HEK293 (cell line): Measurements from ENCODE around the gene CLIC2.

Source experiments
- CTCF ChIA-PET: fragments of 350-600 bp; formaldehyde crosslinking; extraction: SDS; loops from one replicate; lab custom pipeline; 2021; ENCODE audit warnings: antibody characterized with exemption; lab: Yijun Ruan, JAX
- POLR2A ChIA-PET: fragments of 300-600 bp; formaldehyde crosslinking; extraction: SDS; loops from one replicate; lab custom pipeline; 2020; ENCODE audit warnings: antibody characterized with exemption, inconsistent platforms; lab: Yijun Ruan, JAX
- H3K27ac ChIP-seq: fragments of 200-500 bp; sonication (Bioruptor generic); 2 replicates; pipeline ENCODE4 v1.5.1; 2014; ENCODE audit warnings: low read depth, low read length, control low read depth, inconsistent platforms; ENCODE audit errors: extremely low read depth
- H3K36me3 ChIP-seq, 2 experiments: fragments of 200-500 bp in 1 of 2; sonication (Bioruptor generic) in 1 of 2; 1 replicate in 1 of 2; 2 replicates in 1 of 2; pipeline ENCODE4 v1.5.1; 2014 to 2017; ENCODE audit warnings: inconsistent platforms in 2 of 2, low read length in 2 of 2; ENCODE audit not compliant: control insufficient read depth in 2 of 2, insufficient read depth in 1 of 2
- H3K4me1 ChIP-seq: fragments of 200-500 bp; sonication (Bioruptor generic); 2 replicates; pipeline ENCODE4 v1.5.1; 2014; ENCODE audit warnings: mild to moderate bottlenecking, low read length, inconsistent platforms; ENCODE audit not compliant: control insufficient read depth, insufficient read depth
- H3K4me3 ChIP-seq: 2 replicates; pipeline ENCODE4 v1.5.1; 2011; ENCODE audit warnings: low read depth, mild to moderate bottlenecking, control low read depth, low read length, moderate library complexity
- H3K9me3 ChIP-seq: fragments of 200-500 bp; sonication (Bioruptor generic); 2 replicates; pipeline ENCODE4 v1.5.1; 2014; ENCODE audit warnings: low read depth, low read length, inconsistent platforms; ENCODE audit not compliant: control insufficient read depth, insufficient read depth
- EGR2 ChIP-seq: fragments of 450-650 bp; formaldehyde crosslinking; IDR thresholded peaks from 2 replicates; pipeline ENCODE4 v1.5.1; 2016; ENCODE audit warnings: low read depth, missing biosample characterization, missing genetic modification characterization
- ELK4 ChIP-seq: IDR thresholded peaks from 2 replicates; pipeline ENCODE4 v1.6.1; 2011; ENCODE audit warnings: mild to moderate bottlenecking, low read depth, low read length, borderline replicate concordance
- GLIS1 ChIP-seq: fragments of 450-650 bp; formaldehyde crosslinking; IDR thresholded peaks from 2 replicates; pipeline ENCODE4 v1.5.1; 2016; ENCODE audit warnings: missing biosample characterization, missing genetic modification characterization
- HOXD13 ChIP-seq: sonication (generic); formaldehyde crosslinking; IDR thresholded peaks from 2 replicates; pipeline ENCODE4 v1.8.0; 2022; ENCODE audit warnings: missing genetic modification reagents, borderline replicate concordance
- OSR2 ChIP-seq: fragments of 450-650 bp; formaldehyde crosslinking; IDR thresholded peaks from 2 replicates; pipeline ENCODE4 v1.5.1; 2016; ENCODE audit warnings: missing biosample characterization, missing genetic modification characterization
- RBAK ChIP-seq: fragments of 450-650 bp; formaldehyde crosslinking; IDR thresholded peaks from 2 replicates; pipeline ENCODE4 v1.5.1; 2016; ENCODE audit warnings: missing biosample characterization, missing genetic modification characterization
- SP2 ChIP-seq: fragments of 450-650 bp; formaldehyde crosslinking; IDR thresholded peaks from 2 replicates; pipeline ENCODE4 v1.5.1; 2016; ENCODE audit warnings: missing biosample characterization, missing genetic modification characterization
- SP3 ChIP-seq: fragments of 450-650 bp; formaldehyde crosslinking; IDR thresholded peaks from 2 replicates; pipeline ENCODE4 v1.5.1; 2016; ENCODE audit warnings: missing biosample characterization, missing genetic modification characterization
- SP7 ChIP-seq: fragments of 450-650 bp; formaldehyde crosslinking; IDR thresholded peaks from 2 replicates; pipeline ENCODE4 v1.5.1; 2016; ENCODE audit warnings: missing biosample characterization, missing genetic modification characterization
- ZBTB21 ChIP-seq: fragments of 450-650 bp; formaldehyde crosslinking; IDR thresholded peaks from 2 replicates; pipeline ENCODE4 v1.5.1; 2017; ENCODE audit warnings: missing biosample characterization, missing genetic modification characterization
- ZFP41 ChIP-seq: fragments of 450-650 bp; formaldehyde crosslinking; IDR thresholded peaks from 2 replicates; pipeline ENCODE4 v1.5.1; 2016; ENCODE audit warnings: missing biosample characterization, missing genetic modification characterization, borderline replicate concordance
- ZFP69B ChIP-seq: fragments of 450-650 bp; formaldehyde crosslinking; IDR thresholded peaks from 2 replicates; pipeline ENCODE4 v1.5.1; 2016; ENCODE audit warnings: missing biosample characterization, missing genetic modification characterization
- ZNF140 ChIP-seq: fragments of 450-650 bp; formaldehyde crosslinking; IDR thresholded peaks from 2 replicates; pipeline ENCODE4 v1.5.1; 2016; ENCODE audit warnings: missing biosample characterization, missing genetic modification characterization
- ZNF16 ChIP-seq: fragments of 450-650 bp; formaldehyde crosslinking; IDR thresholded peaks from 2 replicates; pipeline ENCODE4 v1.5.1; 2016; ENCODE audit warnings: low read depth, missing biosample characterization, missing genetic modification characterization
- ZNF311 ChIP-seq: fragments of 450-650 bp; formaldehyde crosslinking; IDR thresholded peaks from 2 replicates; pipeline ENCODE4 v1.5.1; 2017; ENCODE audit warnings: missing biosample characterization, missing genetic modification characterization, borderline replicate concordance
- ZNF324 ChIP-seq: fragments of 450-650 bp; formaldehyde crosslinking; IDR thresholded peaks from 2 replicates; pipeline ENCODE4 v1.5.1; 2016; ENCODE audit warnings: missing biosample characterization, missing genetic modification characterization
- ZNF37A ChIP-seq: fragments of 450-650 bp; IDR thresholded peaks from 2 replicates; pipeline ENCODE4 v1.5.1; 2018; ENCODE audit warnings: missing biosample characterization, missing genetic modification characterization
- ZNF394 ChIP-seq: fragments of 450-650 bp; formaldehyde crosslinking; IDR thresholded peaks from 2 replicates; pipeline ENCODE4 v1.5.1; 2016; ENCODE audit warnings: missing biosample characterization, missing genetic modification characterization, mild to moderate bottlenecking, moderate library complexity, borderline replicate concordance
- ZNF423 ChIP-seq: fragments of 450-650 bp; formaldehyde crosslinking; IDR thresholded peaks from 2 replicates; pipeline ENCODE4 v1.5.1; 2016; ENCODE audit warnings: missing biosample characterization, missing genetic modification characterization
- ZNF529 ChIP-seq: fragments of 450-650 bp; formaldehyde crosslinking; IDR thresholded peaks from 2 replicates; pipeline ENCODE4 v1.5.1; 2017; ENCODE audit warnings: missing genetic modification characterization, missing biosample characterization; ENCODE audit not compliant: insufficient replicate concordance
- ZNF530 ChIP-seq: fragments of 450-650 bp; formaldehyde crosslinking; IDR thresholded peaks from 2 replicates; pipeline ENCODE4 v1.5.1; 2016; ENCODE audit warnings: low read depth, missing biosample characterization, missing genetic modification characterization
- ZNF560 ChIP-seq: fragments of 450-650 bp; formaldehyde crosslinking; IDR thresholded peaks from 2 replicates; pipeline ENCODE4 v1.5.1; 2017; ENCODE audit warnings: missing biosample characterization, missing genetic modification characterization, borderline replicate concordance
- ZNF571 ChIP-seq: fragments of 450-650 bp; formaldehyde crosslinking; IDR thresholded peaks from 2 replicates; pipeline ENCODE4 v1.5.0; 2017; ENCODE audit warnings: missing biosample characterization, missing genetic modification characterization
- ZNF600 ChIP-seq: fragments of 450-650 bp; formaldehyde crosslinking; IDR thresholded peaks from 2 replicates; pipeline ENCODE4 v1.5.1; 2016; ENCODE audit warnings: missing biosample characterization, missing genetic modification characterization
- ZNF658 ChIP-seq: fragments of 450-650 bp; formaldehyde crosslinking; IDR thresholded peaks from 2 replicates; pipeline ENCODE4; 2016; ENCODE audit warnings: missing biosample characterization, missing genetic modification characterization
- ZNF701 ChIP-seq: fragments of 450-650 bp; formaldehyde crosslinking; IDR thresholded peaks from 2 replicates; pipeline ENCODE4 v1.5.1; 2016; ENCODE audit warnings: missing biosample characterization, missing genetic modification characterization
- ZSCAN16 ChIP-seq: fragments of 450-650 bp; formaldehyde crosslinking; IDR thresholded peaks from 2 replicates; pipeline ENCODE4 v1.5.1; 2016; ENCODE audit warnings: missing biosample characterization, missing genetic modification characterization
- TF ChIP-seq, protein P1 (sequence below): fragments of 450-650 bp; IDR thresholded peaks from 2 replicates; pipeline ENCODE4 v1.5.1; 2018; ENCODE audit warnings: missing biosample characterization, missing genetic modification characterization
- TF ChIP-seq, protein P2 (sequence below): fragments of 450-650 bp; formaldehyde crosslinking; IDR thresholded peaks from 2 replicates; pipeline ENCODE4 v1.5.0; 2017; ENCODE audit warnings: missing biosample characterization, missing genetic modification characterization, borderline replicate concordance

CLIC2 gene

DNA sequence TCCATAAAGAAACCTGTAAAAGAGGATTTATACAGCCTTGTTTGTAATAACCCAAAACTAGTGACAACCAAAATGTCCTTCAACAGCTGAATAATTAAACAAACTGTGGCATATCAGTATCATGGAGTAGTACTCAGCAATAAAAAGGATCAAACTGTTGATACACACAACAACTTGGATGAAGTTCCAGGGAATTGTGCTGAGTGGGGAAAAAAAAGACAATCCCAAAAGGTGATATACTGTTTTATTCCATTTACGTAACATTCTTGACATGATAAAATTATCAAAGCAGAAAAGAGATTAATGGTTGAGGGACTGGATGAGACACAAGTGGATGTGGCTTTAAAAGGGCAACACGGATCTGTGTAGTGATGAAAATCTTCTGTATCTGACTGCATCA lies 7.8 kb downstream of the CLIC2 start:
- H3K4me3 ChIP-seq, result no peak overlapping the region
- no peak for TF ChIP-seq ZNF37A (tag by site-specific recombination)
- no peak for TF ChIP-seq ZNF311 (tag by site-specific recombination)
- TF ChIP-seq ZBTB21 (tag by site-specific recombination), result no peak
- no peak for TF ChIP-seq ZNF394
- no peak for TF ChIP-seq ZNF701 (tag by site-specific recombination)
- no peak for TF ChIP-seq ZNF571 (tag by site-specific recombination)
- TF ChIP-seq SP3 (tag by site-specific recombination), result no peak
- no peak for TF ChIP-seq RBAK (tag by site-specific recombination)
- TF ChIP-seq ZFP69B, result no peak
- TF ChIP-seq ZNF600 (tag by site-specific recombination), result no peak
- TF ChIP-seq SP2, result no peak
- no peak for TF ChIP-seq GLIS1 (tag by site-specific recombination)
- no peak for TF ChIP-seq ZFP41 (tag by site-specific recombination)
- TF ChIP-seq ZNF658 (tag by site-specific recombination), result no peak
- no peak for TF ChIP-seq ZNF423 (tag by site-specific recombination)
- no peak for TF ChIP-seq SP7 (tag by site-specific recombination)
- TF ChIP-seq ZNF529, result no peak
- CTCF ChIA-PET, result no interaction called here
- no peak overlapping the region for H3K27ac ChIP-seq
- no peaks in the 10 kb centered on the region for H3K9me3 ChIP-seq
- POLR2A ChIA-PET, result no interaction called here
- no peaks in the 10 kb centered on the region for H3K4me1 ChIP-seq
- no peaks in the 10 kb centered on the region for H3K36me3 ChIP-seq

- ChIA-PET POLR2A (no interaction called here), CTCF (no interaction called here)
- H3K9me3 ChIP-seq, result no peaks in the 10 kb centered on the region
- no peak overlapping the region for H3K27ac ChIP-seq
- no peaks in the 10 kb centered on the region for H3K36me3 ChIP-seq
- no peak for TF ChIP-seq ZNF16 (tag by site-specific recombination)
- TF ChIP-seq, protein P1, sequence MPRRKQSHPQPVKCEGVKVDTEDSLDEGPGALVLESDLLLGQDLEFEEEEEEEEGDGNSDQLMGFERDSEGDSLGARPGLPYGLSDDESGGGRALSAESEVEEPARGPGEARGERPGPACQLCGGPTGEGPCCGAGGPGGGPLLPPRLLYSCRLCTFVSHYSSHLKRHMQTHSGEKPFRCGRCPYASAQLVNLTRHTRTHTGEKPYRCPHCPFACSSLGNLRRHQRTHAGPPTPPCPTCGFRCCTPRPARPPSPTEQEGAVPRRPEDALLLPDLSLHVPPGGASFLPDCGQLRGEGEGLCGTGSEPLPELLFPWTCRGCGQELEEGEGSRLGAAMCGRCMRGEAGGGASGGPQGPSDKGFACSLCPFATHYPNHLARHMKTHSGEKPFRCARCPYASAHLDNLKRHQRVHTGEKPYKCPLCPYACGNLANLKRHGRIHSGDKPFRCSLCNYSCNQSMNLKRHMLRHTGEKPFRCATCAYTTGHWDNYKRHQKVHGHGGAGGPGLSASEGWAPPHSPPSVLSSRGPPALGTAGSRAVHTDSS (tag by site-specific recombination), result no peak
- no peaks in the 10 kb centered on the region for H3K4me1 ChIP-seq
- H3K4me3 ChIP-seq, result no peak overlapping the region
Observed at GRCh38 chrX:155314260-155314659, 20.2 kb downstream of the CLIC2 start.

DNA sequence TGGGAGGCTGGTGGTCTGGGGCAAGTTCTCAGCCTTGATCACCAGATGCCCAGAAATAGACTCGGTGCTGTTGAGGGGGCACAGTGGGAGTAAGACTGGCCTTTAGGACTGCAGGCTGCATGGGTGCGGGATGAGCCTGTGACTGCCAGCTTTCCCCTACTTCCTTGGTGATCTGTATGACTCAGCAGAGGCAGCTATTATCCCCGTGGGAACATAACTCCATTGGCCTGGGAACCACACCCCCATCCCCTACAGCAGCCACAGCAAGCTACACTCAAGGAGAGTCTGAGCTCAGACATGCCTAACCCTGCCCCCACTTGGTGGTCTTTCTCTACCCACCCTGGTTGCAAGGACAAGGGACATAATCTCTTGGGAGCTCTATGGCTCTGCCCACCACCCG lies 20.6 kb downstream of the CLIC2 start:
- H3K4me3 ChIP-seq, result no peak overlapping the region
- CTCF ChIA-PET, result no interaction called here
- POLR2A ChIA-PET, result no interaction called here

DNA sequence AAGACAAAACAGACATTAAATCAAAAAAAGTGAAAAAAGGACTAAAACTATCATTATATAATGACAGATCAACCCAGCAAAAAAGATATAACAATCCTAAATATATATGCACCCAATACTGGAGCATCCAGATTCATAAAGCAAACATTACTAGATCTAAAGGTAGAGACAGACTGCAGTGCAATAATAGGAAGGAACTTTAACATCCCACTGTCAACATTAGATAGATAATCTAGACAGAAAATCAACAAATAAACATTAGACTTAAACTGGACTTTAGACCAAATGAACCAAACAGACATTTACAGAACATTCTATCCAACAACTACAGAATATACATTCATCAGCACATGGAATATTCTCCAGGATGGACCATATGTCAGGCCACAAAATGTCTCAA lies 40.6 kb downstream of the CLIC2 start:
- ChIA-PET CTCF (no interaction called here), POLR2A (no interaction called here)
- Histone ChIP-seq H3K4me3 (no peak overlapping the region), H3K4me1 (no peaks in the 10 kb centered on the region), H3K27ac (no peak overlapping the region), H3K36me3 (no peaks in the 10 kb centered on the region), H3K9me3 (no peaks in the 10 kb centered on the region; the same call in 1 of the 2 replicates)
- TF ChIP-seq, protein P2, sequence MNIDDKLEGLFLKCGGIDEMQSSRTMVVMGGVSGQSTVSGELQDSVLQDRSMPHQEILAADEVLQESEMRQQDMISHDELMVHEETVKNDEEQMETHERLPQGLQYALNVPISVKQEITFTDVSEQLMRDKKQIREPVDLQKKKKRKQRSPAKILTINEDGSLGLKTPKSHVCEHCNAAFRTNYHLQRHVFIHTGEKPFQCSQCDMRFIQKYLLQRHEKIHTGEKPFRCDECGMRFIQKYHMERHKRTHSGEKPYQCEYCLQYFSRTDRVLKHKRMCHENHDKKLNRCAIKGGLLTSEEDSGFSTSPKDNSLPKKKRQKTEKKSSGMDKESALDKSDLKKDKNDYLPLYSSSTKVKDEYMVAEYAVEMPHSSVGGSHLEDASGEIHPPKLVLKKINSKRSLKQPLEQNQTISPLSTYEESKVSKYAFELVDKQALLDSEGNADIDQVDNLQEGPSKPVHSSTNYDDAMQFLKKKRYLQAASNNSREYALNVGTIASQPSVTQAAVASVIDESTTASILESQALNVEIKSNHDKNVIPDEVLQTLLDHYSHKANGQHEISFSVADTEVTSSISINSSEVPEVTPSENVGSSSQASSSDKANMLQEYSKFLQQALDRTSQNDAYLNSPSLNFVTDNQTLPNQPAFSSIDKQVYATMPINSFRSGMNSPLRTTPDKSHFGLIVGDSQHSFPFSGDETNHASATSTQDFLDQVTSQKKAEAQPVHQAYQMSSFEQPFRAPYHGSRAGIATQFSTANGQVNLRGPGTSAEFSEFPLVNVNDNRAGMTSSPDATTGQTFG (tag by site-specific recombination), result no peak
- TF ChIP-seq ZNF140 (tag by site-specific recombination) (no peak), HOXD13 (CRISPR knock-in tag) (no peak), ZNF658 (tag by site-specific recombination) (no peak), ZNF560 (tag by site-specific recombination) (no peak), EGR2 (no peak), ELK4 (no peak), ZNF311 (tag by site-specific recombination) (no peak), ZSCAN16 (tag by site-specific recombination) (no peak)

More for the DNA sequence above, 20.6 kb downstream of the CLIC2 start:
- no peak overlapping the region for H3K27ac ChIP-seq
- H3K9me3 ChIP-seq, result no peaks in the 10 kb centered on the region
- 0 out of 2 replicates have a peak, but pooled peaks have one; percentile 35 for TF ChIP-seq HOXD13 (CRISPR knock-in tag)
- no peak for TF ChIP-seq ZNF324 (tag by site-specific recombination)
- TF ChIP-seq ZNF530 (tag by site-specific recombination), result no peak
- TF ChIP-seq OSR2 (tag by site-specific recombination), result no peak
- TF ChIP-seq, all 188 proteins: peak for 1
- Histone ChIP-seq H3K36me3 (no peaks in the 10 kb centered on the region), H3K4me1 (no peaks in the 10 kb centered on the region)
